Hepatocyte (in vitro differentiated cells): ENCODE data around the gene ZMIZ2. TPM values are rescaled to one million over a fixed set of nuclear protein-coding genes. Genes with fewer than 3 reads are reported as not detected.

Experiments used
- DNase-seq: peaks from one replicate; pipeline ENCODE4 v3.0.0-alpha.2; 2016; ENCODE audit warnings: low spot score
- H2AFZ ChIP-seq: fragments of 200-600 bp; sonication (generic); 2 replicates; pipeline ENCODE4 v1.6.0; 2016; ENCODE audit warnings: antibody characterized with exemption, mild to moderate bottlenecking
- H3K27ac ChIP-seq: fragments of 200-600 bp; sonication (generic); 2 replicates; pipeline ENCODE4 v1.5.1; 2016; ENCODE audit warnings: mild to moderate bottlenecking
- H3K27me3 ChIP-seq: fragments of 200-600 bp; sonication (generic); 2 replicates; pipeline ENCODE4 v1.6.1; 2016
- H3K36me3 ChIP-seq: fragments of 200-600 bp; sonication (generic); replicated peaks from 2 replicates; pipeline ENCODE4 v1.5.1; 2016; ENCODE audit warnings: low read depth; ENCODE audit not compliant: insufficient read depth
- H3K4me1 ChIP-seq: fragments of 200-600 bp; sonication (generic); 2 replicates; pipeline ENCODE4 v1.5.1; 2016; ENCODE audit warnings: mild to moderate bottlenecking, moderate library complexity; ENCODE audit not compliant: insufficient read depth
- H3K4me2 ChIP-seq: fragments of 200-600 bp; sonication (generic); 2 replicates; pipeline ENCODE4 v1.6.0; 2016
- H3K4me3 ChIP-seq: fragments of 200-600 bp; sonication (generic); 2 replicates; pipeline ENCODE4 v1.5.1; 2016; ENCODE audit warnings: mild to moderate bottlenecking
- H3K79me2 ChIP-seq: fragments of 200-600 bp; sonication (generic); 2 replicates; pipeline ENCODE4 v1.6.0; 2017; ENCODE audit warnings: mild to moderate bottlenecking
- H3K9me2 ChIP-seq: fragments of 200-600 bp; sonication (generic); replicated peaks from 2 replicates; pipeline ENCODE4 v1.6.0; 2017; ENCODE audit warnings: mild to moderate bottlenecking; ENCODE audit not compliant: insufficient read depth
- H3K9me3 ChIP-seq: fragments of 200-600 bp; sonication (generic); 2 replicates; pipeline ENCODE4 v1.5.1; 2016; ENCODE audit warnings: low read depth, mild to moderate bottlenecking
- H4K20me1 ChIP-seq: fragments of 200-600 bp; sonication (generic); 2 replicates; pipeline ENCODE4 v1.6.0; 2016; ENCODE audit warnings: mild to moderate bottlenecking; ENCODE audit not compliant: insufficient read depth, poor library complexity, severe bottlenecking
- EZH2 ChIP-seq: fragments of 200-600 bp; sonication (generic); IDR thresholded peaks from 2 replicates; pipeline ENCODE4 v1.6.1; 2016; ENCODE audit warnings: antibody characterized with exemption, mild to moderate bottlenecking, borderline replicate concordance
- EZH2phosphoT487 ChIP-seq: fragments of 200-600 bp; sonication (generic); IDR thresholded peaks from one replicate; pipeline ENCODE4 v1.6.1; 2018; ENCODE audit warnings: antibody characterized with exemption, mild to moderate bottlenecking, low read depth, moderate library complexity; ENCODE audit not compliant: unreplicated experiment, severe bottlenecking
- WGBS: methylation state at CpG from one replicate; pipeline ENCODE4 v1.1.6; 2016; ENCODE audit warnings: low lambda C conversion rate; ENCODE audit errors: missing lambda C conversion rate; 5-methylcytosine and 5-hydroxymethylcytosine counted together
- polyA plus RNA-seq: library from polyadenylated mRNA; unstranded; fragments of >200 nt; fragmentation: Nextera tagmentation; extraction: Ambion mirVana; gene quantifications from 2 replicates; pipeline ENCODE4 v1.2.1, GENCODE V29; 2016
- total RNA-seq: library from RNA; depleted of rRNA; stranded (reverse); fragments of >200 nt; gene quantifications from 2 replicates; pipeline ENCODE4 v1.2.3, GENCODE V29; 2014
- TF ChIP-seq, protein P1 (sequence below): fragments of 200-600 bp; sonication (generic); IDR thresholded peaks from 2 replicates; pipeline ENCODE4 v1.5.1; 2016; ENCODE audit warnings: antibody characterized with exemption, mild to moderate bottlenecking; ENCODE audit not compliant: poor library complexity

ZMIZ2 gene
- total and polyA plus RNA-seq, 2 experiments from 2014 or later, result 10.5 to 37.0 TPM

DNA sequence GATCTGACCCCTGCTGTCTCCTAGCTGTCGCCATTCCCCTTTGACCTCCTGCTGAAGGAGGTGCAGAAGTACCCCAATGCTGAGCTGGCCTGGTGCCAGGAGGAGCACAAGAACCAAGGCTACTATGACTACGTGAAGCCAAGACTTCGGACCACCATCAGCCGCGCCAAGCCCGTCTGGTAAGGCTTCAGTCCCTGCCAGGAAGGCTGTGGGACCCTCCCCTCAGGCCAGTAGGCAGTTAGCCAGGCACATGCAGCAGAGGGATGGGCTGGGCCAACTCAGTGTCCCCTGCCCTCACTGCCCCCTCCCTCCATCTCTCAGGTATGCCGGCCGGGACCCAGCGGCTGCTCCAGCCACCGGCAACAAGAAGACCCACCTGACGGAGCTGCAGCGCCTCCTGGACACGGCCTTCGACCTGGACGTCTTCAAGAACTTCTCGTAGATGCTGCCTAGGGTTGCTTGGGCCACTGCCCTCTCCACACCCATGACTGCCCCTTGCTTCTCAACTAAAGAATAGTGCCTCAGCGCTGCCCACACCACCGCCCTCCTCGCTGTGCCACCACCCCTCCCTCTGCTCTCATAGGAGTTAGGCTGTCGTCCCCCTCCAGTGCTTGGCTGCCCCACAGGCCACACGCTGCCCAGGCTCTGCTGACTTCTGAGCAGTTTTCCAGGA is 41.0 kb upstream of the ZMIZ2 start:
- H3K36me3 ChIP-seq, result no peaks in the 10 kb centered on the region
- H3K4me2 ChIP-seq, result no peak overlapping the region
- TF ChIP-seq EZH2phosphoT487, result no peak
- TF ChIP-seq EZH2, result no peak
- TF ChIP-seq, protein P1, sequence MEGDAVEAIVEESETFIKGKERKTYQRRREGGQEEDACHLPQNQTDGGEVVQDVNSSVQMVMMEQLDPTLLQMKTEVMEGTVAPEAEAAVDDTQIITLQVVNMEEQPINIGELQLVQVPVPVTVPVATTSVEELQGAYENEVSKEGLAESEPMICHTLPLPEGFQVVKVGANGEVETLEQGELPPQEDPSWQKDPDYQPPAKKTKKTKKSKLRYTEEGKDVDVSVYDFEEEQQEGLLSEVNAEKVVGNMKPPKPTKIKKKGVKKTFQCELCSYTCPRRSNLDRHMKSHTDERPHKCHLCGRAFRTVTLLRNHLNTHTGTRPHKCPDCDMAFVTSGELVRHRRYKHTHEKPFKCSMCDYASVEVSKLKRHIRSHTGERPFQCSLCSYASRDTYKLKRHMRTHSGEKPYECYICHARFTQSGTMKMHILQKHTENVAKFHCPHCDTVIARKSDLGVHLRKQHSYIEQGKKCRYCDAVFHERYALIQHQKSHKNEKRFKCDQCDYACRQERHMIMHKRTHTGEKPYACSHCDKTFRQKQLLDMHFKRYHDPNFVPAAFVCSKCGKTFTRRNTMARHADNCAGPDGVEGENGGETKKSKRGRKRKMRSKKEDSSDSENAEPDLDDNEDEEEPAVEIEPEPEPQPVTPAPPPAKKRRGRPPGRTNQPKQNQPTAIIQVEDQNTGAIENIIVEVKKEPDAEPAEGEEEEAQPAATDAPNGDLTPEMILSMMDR, result no peak
- no peak for DNase-seq
- WGBS, result 94% methylated on average over 20 of the region's 21 CpGs
- H3K79me2 ChIP-seq, result no peaks in the 10 kb centered on the region
- H3K27ac ChIP-seq, result no peak overlapping the region
- H3K4me1 ChIP-seq, result peaks cover 10% of the 10 kb centered on the region
- no peaks in the 10 kb centered on the region for H3K9me2 ChIP-seq
- H3K4me3 ChIP-seq, result no peak overlapping the region
- no peak overlapping the region for H2AFZ ChIP-seq
- no peaks in the 10 kb centered on the region for H3K27me3 ChIP-seq
- no peaks in the 10 kb centered on the region for H4K20me1 ChIP-seq
- no peaks in the 10 kb centered on the region for H3K9me3 ChIP-seq

DNA sequence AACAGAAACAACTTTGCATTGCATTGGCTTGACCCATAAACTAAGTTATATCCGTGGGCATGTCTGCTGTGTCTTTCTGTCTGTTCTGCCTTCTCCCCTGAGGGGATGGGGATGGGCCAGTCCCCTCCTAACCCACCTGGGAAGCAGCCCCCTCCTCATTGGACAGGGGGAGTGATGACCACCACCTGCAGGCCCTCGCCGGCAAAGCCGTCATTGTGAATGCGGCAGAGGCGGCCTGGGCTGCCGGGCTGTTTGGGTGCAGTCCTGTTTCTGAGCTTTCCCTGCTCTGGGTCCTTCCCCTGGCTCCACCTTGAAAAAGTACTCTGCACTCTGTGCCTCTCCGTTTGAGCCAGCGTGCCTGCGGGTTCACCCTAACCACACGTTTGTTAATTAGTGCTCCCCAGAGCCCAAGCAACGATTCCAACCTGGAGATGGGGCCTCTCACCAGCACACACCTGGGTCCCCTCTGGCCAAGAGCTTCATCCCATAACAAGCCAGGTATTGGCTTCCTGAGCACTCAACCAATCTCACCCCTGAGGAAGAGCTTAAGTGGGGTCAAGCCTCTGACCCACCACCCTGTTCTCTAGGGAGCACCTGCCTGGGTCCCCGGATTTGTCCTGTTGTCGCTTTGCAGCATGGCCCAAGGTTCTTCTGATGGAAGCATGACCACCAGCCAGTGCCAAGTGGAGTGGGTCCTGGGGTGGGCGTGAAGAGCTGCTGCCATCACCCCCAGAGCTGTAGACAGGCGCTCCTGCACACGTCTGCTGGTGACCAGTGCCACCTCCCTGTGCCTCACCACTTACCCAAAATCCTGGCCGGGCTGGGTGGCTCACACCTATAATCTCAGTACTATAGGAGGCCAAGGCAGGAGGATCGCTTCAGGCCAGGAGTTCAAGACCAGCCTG is 39.4 kb upstream of the ZMIZ2 start:
- H3K79me2 ChIP-seq, result no peaks in the 10 kb centered on the region
- no peak overlapping the region for H2AFZ ChIP-seq
- TF ChIP-seq, protein P1, result no peak
- no peak for TF ChIP-seq EZH2phosphoT487
- no peak for TF ChIP-seq EZH2
- H3K36me3 ChIP-seq, result no peaks in the 10 kb centered on the region
- H3K4me3 ChIP-seq, result no peak overlapping the region
- H3K27me3 ChIP-seq, result no peaks in the 10 kb centered on the region
- H3K9me3 ChIP-seq, result no peaks in the 10 kb centered on the region
- no peaks in the 10 kb centered on the region for H4K20me1 ChIP-seq
- H3K27ac ChIP-seq, result no peak overlapping the region
- H3K9me2 ChIP-seq, result no peaks in the 10 kb centered on the region
- WGBS, result 92% methylated on average over 19 of the region's 19 CpGs
- H3K4me2 ChIP-seq, result no peak overlapping the region
- H3K4me1 ChIP-seq, result peaks cover 10% of the 10 kb centered on the region
- DNase-seq, result no peak

DNA sequence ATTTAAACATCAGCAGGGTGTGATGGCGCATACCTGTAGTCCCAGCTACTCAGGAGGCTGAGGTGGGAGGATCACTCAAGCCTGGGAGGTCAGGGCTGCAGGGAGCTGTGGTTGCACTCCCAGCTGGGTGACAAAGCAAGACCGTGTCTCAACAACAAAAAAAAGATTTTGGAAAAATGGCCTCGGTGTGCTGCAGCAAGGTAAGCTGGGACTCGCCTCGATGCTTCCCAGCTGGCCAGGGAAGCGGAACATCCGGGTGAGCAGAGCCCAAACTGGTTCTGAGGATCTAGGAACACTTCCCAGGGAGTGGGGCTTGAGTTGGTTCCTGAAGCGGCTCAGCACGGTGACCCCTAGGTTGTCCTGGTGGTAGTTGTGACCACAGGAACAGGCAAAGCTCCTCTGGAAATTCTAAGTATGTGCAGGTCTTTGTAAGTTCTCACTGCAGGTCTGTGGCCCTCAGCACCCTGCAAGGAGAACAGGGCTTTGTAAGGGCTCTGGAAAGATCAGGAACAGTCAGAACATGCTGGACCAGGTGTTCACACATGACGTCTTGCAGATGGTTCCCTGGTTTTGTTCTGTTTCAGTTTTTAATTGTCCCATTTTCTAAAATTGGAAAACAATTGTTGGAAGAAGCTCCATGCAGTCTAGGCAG is 38.6 kb upstream of the ZMIZ2 start:
- DNase-seq, result no peak
- Histone ChIP-seq H4K20me1 (no peaks in the 10 kb centered on the region), H3K4me2 (no peak overlapping the region), H3K4me3 (no peak overlapping the region), H3K4me1 (peaks cover 10% of the 10 kb centered on the region), H3K36me3 (no peaks in the 10 kb centered on the region), H3K27ac (no peak overlapping the region), H3K27me3 (no peaks in the 10 kb centered on the region), H2AFZ (no peak overlapping the region), H3K79me2 (no peaks in the 10 kb centered on the region), H3K9me2 (no peaks in the 10 kb centered on the region), H3K9me3 (no peaks in the 10 kb centered on the region)
- WGBS, result 89% methylated on average over 10 of the region's 10 CpGs
- TF ChIP-seq, protein P1, result no peak
- no peak for TF ChIP-seq EZH2phosphoT487
- TF ChIP-seq EZH2, result no peak
